Calu3 (cell line): ENCODE data around the gene MREG. TPM values are rescaled to one million over a fixed set of nuclear protein-coding genes. Genes with fewer than 3 reads are reported as not detected.

ENCODE experiments used
- BruUV-seq: library from RNA; stranded (reverse); fragments of 400-500 nt; replicated peaks from 2 replicates; lab custom pipeline; 2021; lab: Mats Ljungman, UMichigan
- CTCF ChIA-PET: fragments of 300-600 bp; sonication (Branson Sonifier 250); formaldehyde crosslinking; loops from one replicate; lab custom pipeline; 2022; ENCODE audit warnings: antibody characterized with exemption; lab: Charles Lee
- DNase-seq: peaks from one replicate; pipeline ENCODE4 v3.0.0; 2022
- H3K27ac Mint-ChIP-seq: one replicate; pipeline ENCODE4 v1.8.0; 2022; ENCODE audit warnings: mixed read lengths; ENCODE audit not compliant: unreplicated experiment
- H3K27me3 Mint-ChIP-seq: one replicate; pipeline ENCODE4 v1.8.0; 2022; ENCODE audit warnings: mixed read lengths; ENCODE audit not compliant: unreplicated experiment
- H3K36me3 Mint-ChIP-seq: one replicate; pipeline ENCODE4 v1.8.0; 2022; ENCODE audit warnings: mild to moderate bottlenecking, moderate library complexity, mixed read lengths; ENCODE audit not compliant: insufficient read depth, unreplicated experiment
- H3K4me1 Mint-ChIP-seq: one replicate; pipeline ENCODE4 v1.8.0; 2022; ENCODE audit warnings: mild to moderate bottlenecking, low read depth, mixed read lengths; ENCODE audit not compliant: unreplicated experiment
- H3K4me3 Mint-ChIP-seq: one replicate; pipeline ENCODE4 v1.8.0; 2022; ENCODE audit warnings: mild to moderate bottlenecking, low read depth, moderate library complexity, mixed read lengths; ENCODE audit not compliant: unreplicated experiment
- H3K9me3 Mint-ChIP-seq: one replicate; pipeline ENCODE4 v1.8.0; 2022; ENCODE audit warnings: low read depth, mixed read lengths; ENCODE audit not compliant: unreplicated experiment
- intact Hi-C: fragments of 100-400 bp; cut with micrococcal nuclease; formaldehyde crosslinking; loops from one replicate; pipeline ENCODE4 v1.10.0; 2022; ENCODE audit not compliant: unreplicated experiment
- total RNA-seq: library from RNA; stranded (reverse); gene quantifications from 2 replicates; pipeline ENCODE4 v1.2.3, GENCODE V29; 2022
- TF ChIP-seq, protein P1 (sequence below): fragments of 200-600 bp; IDR thresholded peaks from one replicate; pipeline ENCODE4 v1.8.0; 2022; ENCODE audit warnings: antibody characterized with exemption; ENCODE audit not compliant: unreplicated experiment

MREG gene
- total RNA-seq, 1 experiment from 2014 or later, result 29.7 TPM

DNA sequence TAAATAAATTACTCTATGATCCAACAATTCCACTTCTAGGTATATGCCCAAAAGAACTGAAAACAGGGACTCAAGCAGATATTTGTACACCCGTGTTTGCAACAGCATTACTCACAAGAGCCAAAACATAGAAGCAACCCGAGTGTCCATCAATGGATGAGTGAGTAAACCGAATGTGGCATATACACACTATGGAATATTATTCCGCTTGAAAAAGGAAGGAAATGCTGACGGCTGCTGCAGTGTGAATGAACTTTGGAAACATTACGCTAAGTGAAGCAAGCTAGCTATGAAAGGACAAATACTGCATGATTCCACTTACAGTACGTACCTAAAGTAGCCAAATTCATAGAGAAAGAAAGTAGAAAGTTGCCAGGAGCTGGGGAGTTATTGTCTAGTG is 32.2 kb downstream of the MREG start:
- TF ChIP-seq, protein P1, sequence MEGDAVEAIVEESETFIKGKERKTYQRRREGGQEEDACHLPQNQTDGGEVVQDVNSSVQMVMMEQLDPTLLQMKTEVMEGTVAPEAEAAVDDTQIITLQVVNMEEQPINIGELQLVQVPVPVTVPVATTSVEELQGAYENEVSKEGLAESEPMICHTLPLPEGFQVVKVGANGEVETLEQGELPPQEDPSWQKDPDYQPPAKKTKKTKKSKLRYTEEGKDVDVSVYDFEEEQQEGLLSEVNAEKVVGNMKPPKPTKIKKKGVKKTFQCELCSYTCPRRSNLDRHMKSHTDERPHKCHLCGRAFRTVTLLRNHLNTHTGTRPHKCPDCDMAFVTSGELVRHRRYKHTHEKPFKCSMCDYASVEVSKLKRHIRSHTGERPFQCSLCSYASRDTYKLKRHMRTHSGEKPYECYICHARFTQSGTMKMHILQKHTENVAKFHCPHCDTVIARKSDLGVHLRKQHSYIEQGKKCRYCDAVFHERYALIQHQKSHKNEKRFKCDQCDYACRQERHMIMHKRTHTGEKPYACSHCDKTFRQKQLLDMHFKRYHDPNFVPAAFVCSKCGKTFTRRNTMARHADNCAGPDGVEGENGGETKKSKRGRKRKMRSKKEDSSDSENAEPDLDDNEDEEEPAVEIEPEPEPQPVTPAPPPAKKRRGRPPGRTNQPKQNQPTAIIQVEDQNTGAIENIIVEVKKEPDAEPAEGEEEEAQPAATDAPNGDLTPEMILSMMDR, result no peak
- H3K27ac Mint-ChIP-seq, result peak overlapping the region; percentile 72
- H3K4me3 Mint-ChIP-seq, result no peak overlapping the region
- H3K36me3 Mint-ChIP-seq, result peaks cover 16% of the 10 kb centered on the region
- CTCF ChIA-PET, result no interaction called here
- no TSS peak for BruUV-seq
- H3K4me1 Mint-ChIP-seq, result peaks cover 57% of the 10 kb centered on the region
- no peaks in the 10 kb centered on the region for H3K27me3 Mint-ChIP-seq
- no peak for DNase-seq
- intact Hi-C loops, result no loop called here
- H3K9me3 Mint-ChIP-seq, result peaks cover 2% of the 10 kb centered on the region

DNA sequence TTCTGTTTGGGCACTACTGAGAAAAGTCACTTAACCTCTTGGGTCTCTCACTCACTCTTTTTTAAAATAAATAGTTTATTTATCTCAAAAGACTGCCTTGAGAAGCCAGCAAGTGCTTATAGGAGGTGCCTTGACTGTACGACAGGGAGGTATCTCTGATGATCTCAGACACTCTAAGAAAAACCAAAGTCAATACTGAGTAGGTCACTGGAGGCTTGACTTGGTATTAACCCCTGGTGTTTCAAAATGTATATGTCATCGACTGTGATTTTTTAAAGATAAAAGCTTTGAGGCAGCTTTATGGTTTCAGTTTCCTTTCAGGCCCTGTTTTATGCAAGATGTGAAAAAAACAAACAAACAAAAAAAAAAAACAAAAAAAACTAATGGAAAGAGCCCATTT is 33.7 kb downstream of the MREG start:
- Mint-ChIP-seq H3K9me3 (no peaks in the 10 kb centered on the region), H3K27ac (no peak overlapping the region), H3K4me1 (peaks cover 62% of the 10 kb centered on the region), H3K4me3 (no peak overlapping the region), H3K36me3 (peaks cover 19% of the 10 kb centered on the region), H3K27me3 (no peaks in the 10 kb centered on the region)
- DNase-seq, result no peak
- BruUV-seq, result no TSS peak
- intact Hi-C loops, result no loop called here
- CTCF ChIA-PET, result no interaction called here
- TF ChIP-seq, protein P1, result no peak

DNA sequence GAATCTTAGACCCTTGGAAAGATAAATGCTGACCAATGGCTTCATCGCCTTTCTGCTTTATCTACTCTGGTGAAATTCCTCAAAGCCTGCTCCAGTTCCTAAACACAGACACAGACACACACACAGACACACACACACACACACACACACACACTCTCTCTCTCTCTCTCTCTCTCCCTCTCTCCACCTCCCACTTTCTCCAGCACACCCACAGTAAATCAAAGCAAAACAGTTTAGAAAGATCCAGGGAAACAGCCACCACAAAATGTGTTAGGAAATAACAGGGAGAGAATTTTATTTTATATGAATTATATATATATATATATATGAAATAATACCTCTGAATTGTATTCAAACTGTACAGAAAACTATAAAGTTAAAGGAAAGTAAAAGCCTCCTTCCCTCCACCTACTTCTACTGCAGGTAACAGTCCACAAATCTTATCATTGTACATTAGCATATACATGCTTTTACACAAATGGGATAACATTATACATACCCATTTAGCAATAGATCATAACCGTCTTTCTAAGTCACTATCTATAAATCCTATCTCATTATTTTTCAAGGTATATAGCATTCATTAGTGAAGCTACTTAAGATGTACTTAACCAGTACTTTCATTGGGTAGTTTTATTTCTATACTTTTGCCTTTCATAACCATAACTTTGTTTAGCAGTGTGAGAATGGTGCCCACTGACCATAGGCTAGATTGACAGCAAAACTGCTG is 38.5 kb downstream of the MREG start:
- intact Hi-C loops, result loop anchor here (5.0 kb wide), 1 partner anchor 37 kb away; the partner anchor contains the start of gene MREG
- Mint-ChIP-seq H3K27ac (no peak overlapping the region), H3K36me3 (peaks cover 4% of the 10 kb centered on the region), H3K27me3 (no peaks in the 10 kb centered on the region), H3K4me1 (peaks cover 44% of the 10 kb centered on the region), H3K9me3 (no peaks in the 10 kb centered on the region), H3K4me3 (no peak overlapping the region)
- CTCF ChIA-PET, result interaction anchor here (1.1 kb wide), 1 partner anchor 48 kb away, joined by 6 read pairs; no protein-coding TSS in a partner anchor
- BruUV-seq, result no TSS peak
- DNase-seq, result no peak
- TF ChIP-seq, protein P1, result no peak

DNA sequence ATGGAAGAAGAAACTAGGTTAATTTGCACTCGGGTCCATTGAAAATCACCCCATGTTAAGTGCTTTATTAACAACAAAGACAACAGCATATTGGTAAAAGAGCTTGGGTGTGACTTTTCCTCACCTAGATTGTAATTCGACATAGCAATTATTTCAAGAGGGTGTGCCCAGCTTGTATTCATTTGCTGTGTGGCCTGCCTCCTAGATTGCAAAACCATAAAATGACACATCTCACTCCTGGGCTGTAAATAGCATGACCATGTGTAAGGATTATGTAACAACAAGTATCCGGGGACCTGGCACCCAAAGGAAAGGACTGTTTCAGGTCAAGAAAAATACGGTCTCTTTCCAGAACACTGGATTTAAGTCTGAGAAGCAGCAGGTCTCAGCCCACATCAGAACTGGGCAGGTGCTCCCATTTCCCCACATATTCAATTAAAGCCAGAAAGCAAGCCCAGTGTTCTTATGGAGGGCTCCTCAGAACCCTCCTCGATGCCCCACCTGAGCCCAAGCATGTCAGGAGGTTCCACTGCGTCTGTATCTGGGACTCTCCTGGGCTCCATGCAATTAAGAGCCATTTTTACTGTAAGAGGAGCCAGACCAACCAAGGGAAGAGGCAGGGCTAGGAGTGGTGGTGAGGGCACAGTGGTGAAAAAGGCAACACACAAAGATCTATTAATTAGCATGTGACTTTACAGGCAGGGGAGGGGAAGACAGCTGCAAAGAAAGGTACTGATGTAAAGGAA is 39.2 kb downstream of the MREG start:
- peak; percentile 44 for DNase-seq
- Mint-ChIP-seq H3K27ac (no peak overlapping the region), H3K4me1 (peaks cover 38% of the 10 kb centered on the region), H3K9me3 (no peaks in the 10 kb centered on the region), H3K36me3 (peaks cover 4% of the 10 kb centered on the region), H3K27me3 (no peaks in the 10 kb centered on the region), H3K4me3 (no peak overlapping the region)
- TF ChIP-seq, protein P1, result no peak
- CTCF ChIA-PET, result interaction anchor here (0.6 kb wide), 1 partner anchor 24 kb away, joined by 3 read pairs; no protein-coding TSS in a partner anchor
- intact Hi-C loops, result loop anchor here (5.0 kb wide), 1 partner anchor 38 kb away; the partner anchor contains the start of gene MREG
- BruUV-seq, result no TSS peak
